AG08396 (cell line): ENCODE data around the gene UBE2J2.
"Not testable (repeated sequence)": the region's sequence is repeated elsewhere in the genome, so short reads cannot be mapped to it uniquely, and the experiment has no call there.

ENCODE experiments used
- DNase-seq: peaks from one replicate; pipeline ENCODE4 v3.0.0; 2012; ENCODE audit warnings: low spot score, mixed read lengths

Gene UBE2J2

GRCh38 chr1:1255611-1256010 lies 18.0 kb downstream of the UBE2J2 start:
- DNase-seq, result no peak

GRCh38 chr1:1255078-1255477 lies 18.6 kb downstream of the UBE2J2 start:
- no peak for DNase-seq

- DNase-seq, result no peak
These were observed 19.0 kb downstream of the UBE2J2 start for GRCh38 chr1:1254667-1254998.

GRCh38 chr1:1253972-1254666 lies 19.5 kb downstream of the UBE2J2 start:
- no peak for DNase-seq

GRCh38 chr1:1253314-1253713 lies 20.3 kb downstream of the UBE2J2 start:
- no peak for DNase-seq

- DNase-seq, result no peak
These were observed 22.8 kb downstream of the UBE2J2 start for GRCh38 chr1:1250786-1251284.

GRCh38 chr1:1248009-1248913 lies 25.4 kb downstream of the UBE2J2 start:
- DNase-seq, result not testable (repeated sequence)

GRCh38 chr1:1247341-1247913 lies 26.2 kb downstream of the UBE2J2 start:
- DNase-seq, result no peak

- peak; percentile 45 for DNase-seq
These were observed 26.9 kb downstream of the UBE2J2 start, which contains the start of gene C1QTNF12 for GRCh38 chr1:1246577-1247340. TSS of gene C1QTNF12 (minus strand) at chr1:1246722. CDS start at chr1:1246690, 32 bp downstream.

GRCh38 chr1:1245817-1246576 lies 27.7 kb downstream of the UBE2J2 start:
- no peak for DNase-seq

GRCh38 chr1:1245178-1245816 lies 28.4 kb downstream of the UBE2J2 start:
- no peak for DNase-seq

- DNase-seq, result no peak
These were observed 29.4 kb downstream of the UBE2J2 start for GRCh38 chr1:1244192-1244811.

GRCh38 chr1:1243807-1244191 lies 29.9 kb downstream of the UBE2J2 start:
- DNase-seq, result no peak

GRCh38 chr1:1243266-1243660 lies 30.4 kb downstream of the UBE2J2 start:
- no peak for DNase-seq

- DNase-seq, result no peak
These were observed 31.0 kb downstream of the UBE2J2 start for GRCh38 chr1:1242461-1243265.

- no peak for DNase-seq
These were observed 31.9 kb downstream of the UBE2J2 start for GRCh38 chr1:1241588-1242219.

- peak; percentile 77 for DNase-seq
These were observed 32.6 kb downstream of the UBE2J2 start for GRCh38 chr1:1240822-1241587.

GRCh38 chr1:1240348-1240732 lies 33.3 kb downstream of the UBE2J2 start:
- no peak for DNase-seq
